GM12874 (cell line): Measurements from ENCODE around the gene SLC22A3.

Experiments used
- TF ChIP-seq, protein P1 (sequence below): IDR thresholded peaks from 2 replicates; pipeline ENCODE4 v1.5.1; 2011; ENCODE audit warnings: low read depth, mild to moderate bottlenecking, control low read depth, low read length, moderate library complexity; ENCODE audit not compliant: insufficient read depth

Gene SLC22A3

GRCh38 chr6:160408528-160408927, 60.4 kb downstream of the SLC22A3 start:
- TF ChIP-seq, protein P1, sequence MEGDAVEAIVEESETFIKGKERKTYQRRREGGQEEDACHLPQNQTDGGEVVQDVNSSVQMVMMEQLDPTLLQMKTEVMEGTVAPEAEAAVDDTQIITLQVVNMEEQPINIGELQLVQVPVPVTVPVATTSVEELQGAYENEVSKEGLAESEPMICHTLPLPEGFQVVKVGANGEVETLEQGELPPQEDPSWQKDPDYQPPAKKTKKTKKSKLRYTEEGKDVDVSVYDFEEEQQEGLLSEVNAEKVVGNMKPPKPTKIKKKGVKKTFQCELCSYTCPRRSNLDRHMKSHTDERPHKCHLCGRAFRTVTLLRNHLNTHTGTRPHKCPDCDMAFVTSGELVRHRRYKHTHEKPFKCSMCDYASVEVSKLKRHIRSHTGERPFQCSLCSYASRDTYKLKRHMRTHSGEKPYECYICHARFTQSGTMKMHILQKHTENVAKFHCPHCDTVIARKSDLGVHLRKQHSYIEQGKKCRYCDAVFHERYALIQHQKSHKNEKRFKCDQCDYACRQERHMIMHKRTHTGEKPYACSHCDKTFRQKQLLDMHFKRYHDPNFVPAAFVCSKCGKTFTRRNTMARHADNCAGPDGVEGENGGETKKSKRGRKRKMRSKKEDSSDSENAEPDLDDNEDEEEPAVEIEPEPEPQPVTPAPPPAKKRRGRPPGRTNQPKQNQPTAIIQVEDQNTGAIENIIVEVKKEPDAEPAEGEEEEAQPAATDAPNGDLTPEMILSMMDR = no peak

DNA sequence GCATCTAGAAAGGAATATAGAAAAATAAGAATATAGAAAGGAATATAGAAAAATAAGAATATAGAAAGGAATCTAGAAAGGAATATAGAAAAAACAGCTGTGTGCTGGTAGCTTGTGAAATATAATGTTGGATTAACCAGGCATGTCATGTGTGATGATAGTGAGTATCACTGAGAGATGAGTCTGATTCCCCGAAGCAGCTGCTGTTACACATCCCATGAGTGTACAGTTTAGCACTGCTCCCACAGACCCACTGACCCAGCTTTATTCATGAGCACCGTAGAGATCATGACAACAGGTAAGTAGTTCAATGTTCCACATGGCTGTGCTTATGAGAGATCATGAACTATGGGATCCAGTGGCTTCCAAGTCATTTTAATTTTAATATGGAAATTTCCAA, 64.8 kb downstream of the SLC22A3 start:
- TF ChIP-seq, protein P1 = no peak

- TF ChIP-seq, protein P1 = no peak
These were observed 69.0 kb downstream of the SLC22A3 start for GRCh38 chr6:160417146-160417545.

DNA sequence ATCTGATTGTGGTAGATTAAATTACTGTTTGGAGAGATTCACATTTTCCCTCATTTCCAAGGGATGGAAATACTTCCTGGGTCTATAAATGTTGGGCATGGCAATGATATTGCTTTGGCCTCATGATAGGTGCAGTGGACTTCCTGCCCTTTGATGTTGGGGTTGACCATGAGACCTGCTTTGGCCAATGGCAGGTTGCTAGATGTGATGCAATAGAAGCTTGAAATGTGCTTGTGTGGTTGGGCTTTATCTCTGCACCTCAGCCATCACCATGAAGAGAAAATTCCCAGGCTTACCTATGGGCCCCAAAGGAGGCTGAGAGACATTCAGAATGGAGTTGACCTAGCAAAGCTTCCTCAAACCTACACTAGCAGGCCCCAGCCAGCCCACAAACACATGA, 69.4 kb downstream of the SLC22A3 start:
- TF ChIP-seq, protein P1 = no peak

- TF ChIP-seq, protein P1 = no peak
These were observed 70.2 kb downstream of the SLC22A3 start for GRCh38 chr6:160418370-160418769.

DNA sequence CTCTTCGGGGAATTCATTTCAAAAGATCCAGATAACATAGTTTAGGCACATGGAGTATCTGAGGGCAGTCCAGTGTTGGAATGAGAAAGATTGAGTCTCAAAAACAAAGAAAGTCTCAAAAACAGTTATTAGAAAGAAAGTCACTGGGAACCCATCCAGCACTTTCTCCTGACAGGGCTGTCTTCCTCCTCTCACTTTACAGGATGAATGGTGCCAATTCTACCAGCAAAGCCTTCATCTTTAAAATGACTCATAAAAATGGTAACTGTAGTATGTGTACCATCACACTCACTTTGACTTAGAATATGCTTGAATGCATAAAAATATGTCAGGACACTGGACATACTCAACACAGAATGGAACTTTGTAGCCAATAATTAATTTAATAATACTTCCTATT, 71.3 kb downstream of the SLC22A3 start:
- TF ChIP-seq, protein P1 = no peak

GRCh38 chr6:160420253-160420968, 72.2 kb downstream of the SLC22A3 start:
- TF ChIP-seq, protein P1 = no peak
